Stimulated activated naive CD8-positive, alpha-beta T cell treated with anti-CD3 and anti-CD28 coated beads, Interleukin-15, Interleukin-2, amounts not matched to agents 100 ng/mL and 50 ng/mL, for 24 hours (primary cell): ENCODE results near the gene MLXIP.
"Not testable (repeated sequence)": the region's sequence is repeated elsewhere in the genome, so short reads cannot be mapped to it uniquely, and the experiment has no call there.

Experiments
- H3K27ac Mint-ChIP-seq: one replicate; pipeline ENCODE4 v1.8.0; 2021; ENCODE audit warnings: mild to moderate bottlenecking, mixed read lengths
- H3K27me3 Mint-ChIP-seq: one replicate; pipeline ENCODE4 v1.8.0; 2021; ENCODE audit warnings: mixed read lengths
- H3K36me3 Mint-ChIP-seq: one replicate; pipeline ENCODE4 v1.8.0; 2021; ENCODE audit warnings: low read depth, mixed read lengths
- H3K4me1 Mint-ChIP-seq: one replicate; pipeline ENCODE4 v1.8.0; 2021; ENCODE audit warnings: low read depth, mixed read lengths
- H3K4me3 Mint-ChIP-seq: one replicate; pipeline ENCODE4 v1.8.0; 2021; ENCODE audit warnings: mild to moderate bottlenecking, mixed read lengths
- H3K9me3 Mint-ChIP-seq: one replicate; pipeline ENCODE4 v1.8.0; 2021; ENCODE audit warnings: mixed read lengths

The MLXIP gene, protein sequence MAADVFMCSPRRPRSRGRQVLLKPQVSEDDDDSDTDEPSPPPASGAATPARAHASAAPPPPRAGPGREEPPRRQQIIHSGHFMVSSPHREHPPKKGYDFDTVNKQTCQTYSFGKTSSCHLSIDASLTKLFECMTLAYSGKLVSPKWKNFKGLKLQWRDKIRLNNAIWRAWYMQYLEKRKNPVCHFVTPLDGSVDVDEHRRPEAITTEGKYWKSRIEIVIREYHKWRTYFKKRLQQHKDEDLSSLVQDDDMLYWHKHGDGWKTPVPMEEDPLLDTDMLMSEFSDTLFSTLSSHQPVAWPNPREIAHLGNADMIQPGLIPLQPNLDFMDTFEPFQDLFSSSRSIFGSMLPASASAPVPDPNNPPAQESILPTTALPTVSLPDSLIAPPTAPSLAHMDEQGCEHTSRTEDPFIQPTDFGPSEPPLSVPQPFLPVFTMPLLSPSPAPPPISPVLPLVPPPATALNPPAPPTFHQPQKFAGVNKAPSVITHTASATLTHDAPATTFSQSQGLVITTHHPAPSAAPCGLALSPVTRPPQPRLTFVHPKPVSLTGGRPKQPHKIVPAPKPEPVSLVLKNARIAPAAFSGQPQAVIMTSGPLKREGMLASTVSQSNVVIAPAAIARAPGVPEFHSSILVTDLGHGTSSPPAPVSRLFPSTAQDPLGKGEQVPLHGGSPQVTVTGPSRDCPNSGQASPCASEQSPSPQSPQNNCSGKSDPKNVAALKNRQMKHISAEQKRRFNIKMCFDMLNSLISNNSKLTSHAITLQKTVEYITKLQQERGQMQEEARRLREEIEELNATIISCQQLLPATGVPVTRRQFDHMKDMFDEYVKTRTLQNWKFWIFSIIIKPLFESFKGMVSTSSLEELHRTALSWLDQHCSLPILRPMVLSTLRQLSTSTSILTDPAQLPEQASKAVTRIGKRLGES

DNA sequence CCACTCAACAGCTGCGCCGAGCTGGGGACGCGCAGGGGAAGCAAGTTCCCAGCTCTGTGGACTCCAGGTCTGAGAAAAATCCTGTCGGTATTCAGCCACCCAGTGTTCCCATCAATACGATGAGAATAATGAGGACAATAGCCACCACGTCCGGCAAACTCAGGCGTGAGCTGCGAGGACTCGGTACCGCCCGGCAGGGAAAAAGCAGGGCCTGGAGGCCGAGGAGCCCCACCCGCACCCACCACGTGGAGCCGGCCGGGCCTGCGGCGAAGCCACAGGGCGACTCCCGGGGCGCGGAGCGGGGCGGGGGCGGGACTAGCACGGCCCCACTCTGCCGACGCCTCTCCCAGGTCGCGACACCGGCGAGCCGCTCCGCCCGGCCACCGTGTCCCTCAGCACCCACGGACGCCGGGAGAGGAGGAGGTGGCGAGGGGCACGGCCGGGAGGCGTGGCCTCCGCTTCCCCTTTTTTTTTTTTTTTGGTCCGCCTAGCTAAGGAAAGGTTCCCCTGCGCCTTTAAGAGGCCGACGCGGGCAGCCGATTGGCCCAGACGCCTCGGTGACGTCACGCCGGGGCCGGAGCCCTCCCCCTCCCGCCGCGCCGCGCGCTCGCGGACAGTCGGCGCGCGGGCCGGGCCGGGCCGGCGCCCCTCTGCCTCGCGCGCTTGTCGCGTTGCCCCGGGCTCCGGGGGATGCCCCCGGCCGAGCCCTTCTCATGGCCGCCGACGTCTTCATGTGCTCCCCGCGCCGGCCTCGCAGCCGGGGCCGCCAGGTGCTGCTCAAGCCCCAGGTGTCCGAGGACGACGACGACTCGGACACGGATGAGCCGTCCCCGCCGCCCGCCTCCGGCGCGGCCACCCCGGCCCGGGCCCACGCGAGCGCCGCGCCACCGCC is at the start of gene MLXIP:
TSS of gene MLXIP (plus strand) at position 616 of the 892 bp plus-strand sequence. CDS start at position 714, 98 bp downstream.
- H3K36me3 Mint-ChIP-seq = no peaks in the 10 kb centered on the region
- peak within 1 kb of the TSS; percentile 93 for H3K27ac Mint-ChIP-seq
- peak within 1 kb of the TSS; percentile 95 for H3K4me3 Mint-ChIP-seq
- H3K4me1 Mint-ChIP-seq = peaks cover 56% of the 10 kb centered on the region
- H3K27me3 Mint-ChIP-seq = no peaks in the 10 kb centered on the region
- H3K9me3 Mint-ChIP-seq = no peaks in the 10 kb centered on the region

DNA sequence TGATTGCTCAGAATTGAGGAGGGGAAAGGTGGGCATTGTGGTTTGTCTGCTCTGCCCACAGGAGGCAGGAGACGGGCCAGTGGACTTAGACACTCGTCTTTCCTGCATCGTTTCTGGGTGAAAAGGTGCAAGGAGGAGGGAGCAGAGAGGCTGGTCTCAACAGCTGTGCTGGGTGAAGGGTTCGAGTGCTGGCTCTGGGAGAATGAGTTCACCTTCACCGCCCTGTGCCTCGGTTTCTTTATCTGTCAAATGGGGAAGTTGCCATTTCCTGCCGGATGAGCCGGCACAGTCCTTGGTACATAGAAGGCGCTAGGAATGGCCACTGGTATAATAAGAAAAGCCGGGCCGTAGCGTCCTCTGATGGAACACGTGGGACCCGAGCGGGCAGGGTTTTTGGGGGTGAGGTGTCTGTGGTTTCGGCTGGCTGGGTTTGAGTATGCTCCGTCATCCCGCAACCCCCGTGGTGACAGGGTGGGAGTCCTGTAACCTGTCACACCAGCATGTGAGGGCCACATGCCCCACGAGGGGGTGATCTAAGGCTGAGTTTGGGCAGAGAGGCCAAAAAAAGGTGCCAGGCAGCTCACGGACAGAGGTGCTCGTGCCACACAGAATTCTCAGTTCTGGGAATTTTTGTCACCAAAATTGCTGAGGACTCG is 49.5 kb upstream of the MLXIP start:
- Mint-ChIP-seq H3K27me3 (peaks cover 4% of the 10 kb centered on the region), H3K27ac (no peak overlapping the region), H3K9me3 (no peaks in the 10 kb centered on the region), H3K36me3 (no peaks in the 10 kb centered on the region), H3K4me3 (no peak overlapping the region), H3K4me1 (peaks cover 20% of the 10 kb centered on the region)

DNA sequence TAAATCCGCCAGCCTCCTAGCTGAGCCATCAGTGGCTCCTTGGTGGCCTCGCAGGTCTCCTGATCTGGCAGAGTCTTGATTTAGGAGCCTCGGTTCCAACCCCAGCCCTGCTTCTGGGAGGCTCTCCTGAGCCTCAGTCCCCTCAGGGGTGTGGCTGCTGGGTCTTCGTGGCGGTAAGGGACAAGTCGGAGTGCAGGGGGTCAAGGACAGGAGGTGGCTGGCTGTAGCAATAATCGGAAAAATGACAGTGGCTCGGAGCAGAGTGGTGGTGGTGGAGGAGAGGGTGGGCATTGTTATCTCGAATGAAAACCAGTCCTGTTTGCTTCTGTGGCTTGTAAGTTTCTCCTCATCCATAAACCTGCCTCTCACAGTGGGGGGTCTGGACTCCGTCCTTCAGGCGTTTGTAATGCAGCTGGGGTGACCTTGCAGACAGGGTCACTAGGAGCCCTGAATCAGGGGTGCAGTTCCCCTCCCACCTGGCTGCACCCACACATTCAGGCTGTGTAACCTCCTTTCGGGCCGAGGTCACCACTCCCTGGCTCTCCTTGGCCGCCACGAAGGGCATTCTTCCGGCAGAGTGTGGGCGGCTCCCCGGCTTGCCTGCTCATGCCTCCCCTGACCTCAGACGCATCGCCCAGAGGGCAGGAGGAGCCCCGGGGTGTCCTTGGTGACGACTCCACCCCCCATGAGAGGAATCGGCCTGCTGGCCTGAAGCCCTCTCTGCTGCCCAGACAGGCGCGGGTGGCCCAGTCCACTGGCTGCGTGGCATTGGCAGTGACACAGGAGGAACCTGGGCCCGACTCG is 48.7 kb upstream of the MLXIP start:
- H3K27ac Mint-ChIP-seq = no peak overlapping the region
- H3K36me3 Mint-ChIP-seq = no peaks in the 10 kb centered on the region
- no peaks in the 10 kb centered on the region for H3K9me3 Mint-ChIP-seq
- H3K4me1 Mint-ChIP-seq = peaks cover 15% of the 10 kb centered on the region
- peaks cover 4% of the 10 kb centered on the region for H3K27me3 Mint-ChIP-seq
- no peak overlapping the region for H3K4me3 Mint-ChIP-seq

DNA sequence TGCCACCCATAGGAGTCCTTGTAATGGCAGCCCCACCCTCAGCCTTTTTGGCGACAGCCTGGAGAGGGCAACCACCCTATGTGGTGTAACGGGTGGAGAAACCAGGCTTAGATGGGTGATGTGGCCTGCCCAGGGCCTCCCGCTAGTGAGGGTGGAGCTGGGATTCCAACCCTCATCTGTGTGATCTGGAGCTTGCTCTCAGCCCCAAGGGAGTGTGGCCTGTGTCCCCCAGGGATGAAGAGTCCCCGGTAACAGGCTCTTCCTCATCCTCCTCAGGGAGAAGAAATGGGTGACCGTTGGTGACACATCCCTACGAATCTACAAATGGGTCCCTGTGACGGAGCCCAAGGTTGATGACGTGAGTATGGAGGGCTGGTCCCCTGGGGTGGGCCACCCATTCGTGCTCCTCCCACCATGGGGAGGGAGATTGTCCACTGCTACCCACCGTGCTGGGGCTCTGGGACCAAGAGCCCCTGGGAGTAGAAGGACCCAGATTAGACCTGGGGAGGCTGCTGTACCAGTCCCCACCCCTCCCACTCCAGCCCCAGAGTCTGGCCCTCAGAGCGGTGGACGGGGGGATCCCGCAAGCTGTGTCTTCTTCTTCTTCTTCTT is 48.0 kb upstream of the MLXIP start:
- peaks cover 15% of the 10 kb centered on the region for H3K4me1 Mint-ChIP-seq
- H3K9me3 Mint-ChIP-seq = no peaks in the 10 kb centered on the region
- H3K36me3 Mint-ChIP-seq = no peaks in the 10 kb centered on the region
- H3K27ac Mint-ChIP-seq = no peak overlapping the region
- peaks cover 4% of the 10 kb centered on the region for H3K27me3 Mint-ChIP-seq
- H3K4me3 Mint-ChIP-seq = no peak overlapping the region

DNA sequence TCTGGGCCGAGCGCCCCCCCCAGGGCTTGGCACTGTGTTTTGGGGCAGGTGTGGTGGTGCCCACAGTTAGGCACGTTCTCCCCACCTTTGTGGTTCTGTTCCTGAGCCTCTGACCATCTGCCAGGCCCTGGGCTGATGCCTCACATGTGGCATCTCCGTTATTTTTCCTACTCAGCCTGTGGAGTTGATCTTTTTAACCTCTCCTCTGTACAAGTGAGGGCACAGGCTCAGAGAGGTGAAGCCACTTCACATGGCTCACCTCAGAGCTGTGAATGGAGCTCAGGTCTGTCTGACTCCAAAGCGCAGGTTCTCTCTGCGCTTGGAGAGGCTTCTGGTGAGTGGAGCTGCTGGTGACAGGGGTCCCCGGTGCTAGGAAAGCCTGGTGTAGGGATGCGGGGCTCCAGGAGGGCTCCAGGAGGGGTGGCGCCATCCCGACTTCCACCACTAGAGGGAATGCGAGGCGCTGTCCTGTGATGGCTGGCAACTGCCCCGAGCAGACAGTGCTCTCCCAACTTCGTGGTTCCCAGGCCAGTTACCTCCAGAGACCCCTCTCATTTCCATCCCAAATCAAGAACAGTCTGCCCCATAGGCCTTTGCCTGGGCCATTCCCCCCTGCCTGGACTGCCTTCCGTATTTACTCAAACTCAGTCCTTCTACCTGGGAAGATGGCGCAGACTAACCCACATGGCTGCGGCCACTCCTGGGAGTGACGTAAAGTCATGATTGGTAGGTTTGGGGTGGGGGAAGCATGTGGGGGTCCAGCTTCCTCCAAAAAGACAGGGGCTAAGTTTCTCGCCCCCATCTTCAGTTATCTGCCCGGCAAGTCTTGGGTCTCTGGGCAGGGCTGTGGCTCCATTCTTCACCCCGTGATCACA is 47.0 kb upstream of the MLXIP start:
- Mint-ChIP-seq H3K27me3 (peaks cover 4% of the 10 kb centered on the region), H3K4me3 (no peak overlapping the region), H3K9me3 (no peaks in the 10 kb centered on the region), H3K4me1 (peaks cover 15% of the 10 kb centered on the region), H3K27ac (no peak overlapping the region), H3K36me3 (peaks cover 6% of the 10 kb centered on the region)

DNA sequence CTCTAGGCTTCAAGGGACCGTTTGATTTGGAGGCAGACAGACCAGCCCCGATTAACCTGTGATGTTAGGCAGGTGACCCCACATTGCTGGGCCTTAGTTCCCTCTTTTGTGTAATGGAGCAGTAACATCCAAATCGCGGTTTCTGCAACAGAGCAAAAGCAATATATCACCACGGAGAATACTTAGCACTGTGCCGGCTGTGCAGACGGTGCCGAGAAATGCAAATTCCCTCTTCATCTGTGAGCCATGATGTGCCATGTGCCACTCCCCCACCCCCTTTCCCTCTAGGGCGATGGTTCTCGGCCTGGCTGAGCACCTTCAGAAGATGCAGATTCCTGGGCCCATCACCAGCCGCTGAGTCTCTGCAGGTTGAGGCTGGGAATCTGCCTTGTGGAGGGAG is 46.0 kb upstream of the MLXIP start:
- Mint-ChIP-seq H3K4me3 (no peak overlapping the region), H3K36me3 (peaks cover 6% of the 10 kb centered on the region), H3K27ac (no peak overlapping the region), H3K27me3 (peaks cover 4% of the 10 kb centered on the region), H3K4me1 (peaks cover 15% of the 10 kb centered on the region), H3K9me3 (no peaks in the 10 kb centered on the region)

DNA sequence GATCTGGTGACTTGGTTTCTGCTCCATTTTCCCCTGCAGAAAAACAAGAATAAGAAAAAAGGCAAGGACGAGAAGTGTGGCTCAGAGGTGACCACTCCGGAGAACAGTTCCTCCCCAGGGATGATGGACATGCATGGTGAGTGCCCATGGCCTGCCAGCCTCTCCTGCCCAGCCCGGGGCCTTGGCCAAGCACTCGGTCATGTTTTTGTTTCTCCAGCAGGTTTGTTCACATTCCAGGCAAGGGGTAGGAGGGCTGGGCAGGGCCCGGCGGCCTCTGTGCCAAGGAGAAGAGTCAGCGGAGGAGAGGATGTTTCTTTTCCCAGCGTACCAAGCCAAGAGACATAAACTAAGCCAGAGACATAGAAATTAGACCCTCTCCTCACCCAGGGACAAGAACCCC is 43.3 kb upstream of the MLXIP start:
- Mint-ChIP-seq H3K4me3 (no peak overlapping the region), H3K27ac (no peak overlapping the region), H3K9me3 (no peaks in the 10 kb centered on the region), H3K27me3 (no peaks in the 10 kb centered on the region), H3K4me1 (no peaks in the 10 kb centered on the region), H3K36me3 (peaks cover 6% of the 10 kb centered on the region)

DNA sequence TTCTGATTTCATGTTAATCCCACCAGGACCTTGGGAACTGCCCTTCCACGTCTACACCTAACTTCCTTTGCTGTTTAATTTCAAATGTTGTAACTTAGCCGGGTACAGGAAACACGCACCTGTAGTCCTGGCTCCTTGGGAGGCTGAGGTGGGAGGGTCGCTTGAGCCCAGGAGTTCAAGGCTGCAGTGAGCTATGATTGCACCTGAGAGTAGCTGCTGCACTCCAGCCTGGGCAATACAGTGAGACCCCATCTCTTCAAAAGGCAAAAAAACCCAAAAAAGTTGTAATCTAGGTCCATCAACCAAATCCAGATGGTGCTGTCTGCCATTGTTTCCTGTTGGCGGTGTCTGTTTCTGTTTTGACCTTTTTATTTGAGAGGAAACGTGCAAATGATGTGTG is 42.4 kb upstream of the MLXIP start:
- H3K36me3 Mint-ChIP-seq = peaks cover 6% of the 10 kb centered on the region
- no peaks in the 10 kb centered on the region for H3K9me3 Mint-ChIP-seq
- no peak overlapping the region for H3K27ac Mint-ChIP-seq
- no peaks in the 10 kb centered on the region for H3K27me3 Mint-ChIP-seq
- H3K4me3 Mint-ChIP-seq = no peak overlapping the region
- no peaks in the 10 kb centered on the region for H3K4me1 Mint-ChIP-seq

DNA sequence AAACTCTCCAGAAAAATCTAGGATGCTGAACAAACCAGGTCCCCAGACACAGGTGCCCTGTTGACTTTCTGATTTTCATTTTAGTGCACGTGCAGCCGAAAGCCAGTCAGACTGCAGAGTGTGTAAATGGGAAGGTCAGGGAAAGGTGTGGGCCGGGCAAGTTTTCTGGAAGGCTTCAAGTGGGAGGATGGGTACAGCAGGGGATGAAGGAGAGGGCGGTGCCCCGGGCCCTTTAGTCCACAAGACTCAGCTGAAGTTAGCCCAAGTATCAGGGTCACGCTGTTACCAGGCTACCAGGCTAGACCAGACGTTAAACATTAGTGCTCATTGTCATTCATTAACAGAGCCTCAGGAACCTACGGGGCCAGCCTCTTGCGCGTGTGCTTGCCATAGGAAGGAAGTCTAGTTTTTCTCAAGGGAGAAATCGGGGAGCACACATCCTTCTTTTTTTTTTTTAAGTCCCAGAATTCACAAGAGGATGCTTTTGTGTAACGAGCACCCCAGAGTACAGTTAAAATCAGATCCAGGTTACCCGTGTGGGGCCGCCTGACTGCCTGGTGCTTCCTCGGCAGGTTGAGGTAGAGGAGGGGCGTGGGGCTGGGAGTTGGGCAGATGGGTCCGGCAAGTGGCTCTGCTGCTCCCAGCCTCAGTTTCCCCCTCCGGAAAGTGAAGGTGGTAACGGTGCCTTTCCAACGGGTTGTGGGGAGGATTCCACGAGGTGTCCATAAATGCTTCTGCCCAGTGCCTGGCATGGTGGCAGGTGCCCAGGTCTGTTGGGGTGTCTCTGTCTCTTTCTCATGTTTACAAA is 37.8 kb upstream of the MLXIP start:
- no peaks in the 10 kb centered on the region for H3K4me1 Mint-ChIP-seq
- H3K9me3 Mint-ChIP-seq = no peaks in the 10 kb centered on the region
- H3K27me3 Mint-ChIP-seq = no peaks in the 10 kb centered on the region
- H3K4me3 Mint-ChIP-seq = no peak overlapping the region
- no peak overlapping the region for H3K27ac Mint-ChIP-seq
- peaks cover 10% of the 10 kb centered on the region for H3K36me3 Mint-ChIP-seq

DNA sequence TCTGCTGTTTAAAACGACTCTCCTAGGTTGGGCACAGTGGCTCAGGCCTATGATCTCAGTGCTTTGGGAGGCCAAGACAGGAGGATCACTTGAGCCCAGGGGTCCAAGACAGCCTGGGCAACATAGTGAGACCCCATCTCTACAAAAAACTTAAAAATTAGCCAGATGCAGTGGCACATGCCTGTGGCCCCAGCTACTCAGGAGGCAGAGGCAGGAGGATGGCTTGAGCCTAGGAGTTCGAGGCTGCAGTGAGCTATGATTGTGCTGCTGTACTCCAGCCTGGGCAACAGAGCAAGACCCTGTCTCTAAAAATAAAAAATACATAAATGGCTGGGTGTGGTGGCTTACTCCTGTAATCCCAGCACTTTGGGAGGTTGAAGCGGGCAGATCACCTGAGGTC is 37.1 kb upstream of the MLXIP start:
- not testable (repeated sequence) for H3K36me3 Mint-ChIP-seq, H3K4me1 Mint-ChIP-seq, H3K27me3 Mint-ChIP-seq, H3K27ac Mint-ChIP-seq, H3K4me3 Mint-ChIP-seq, H3K9me3 Mint-ChIP-seq

DNA sequence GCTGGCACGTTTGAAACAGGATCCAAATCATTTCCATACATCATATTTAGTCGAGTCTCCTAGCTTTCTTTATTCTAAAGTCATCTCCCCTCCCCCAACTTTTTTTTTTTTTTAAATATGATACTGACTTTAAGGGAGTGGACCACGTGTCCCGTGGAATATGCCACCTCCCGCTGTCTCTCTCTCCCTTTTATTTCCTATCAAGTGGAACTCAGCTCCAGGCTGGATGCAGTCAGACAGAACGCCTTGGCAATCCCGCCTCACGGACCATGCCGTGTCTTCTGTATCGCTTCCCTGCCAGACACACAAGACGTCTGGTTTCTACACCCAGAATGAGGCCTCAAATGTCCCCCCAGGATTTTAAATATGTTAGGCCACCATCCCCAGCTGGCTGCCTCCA is 35.6 kb upstream of the MLXIP start:
- H3K4me1 Mint-ChIP-seq = no peaks in the 10 kb centered on the region
- no peaks in the 10 kb centered on the region for H3K9me3 Mint-ChIP-seq
- H3K27me3 Mint-ChIP-seq = no peaks in the 10 kb centered on the region
- H3K36me3 Mint-ChIP-seq = peaks cover 4% of the 10 kb centered on the region
- no peak overlapping the region for H3K27ac Mint-ChIP-seq
- no peak overlapping the region for H3K4me3 Mint-ChIP-seq

DNA sequence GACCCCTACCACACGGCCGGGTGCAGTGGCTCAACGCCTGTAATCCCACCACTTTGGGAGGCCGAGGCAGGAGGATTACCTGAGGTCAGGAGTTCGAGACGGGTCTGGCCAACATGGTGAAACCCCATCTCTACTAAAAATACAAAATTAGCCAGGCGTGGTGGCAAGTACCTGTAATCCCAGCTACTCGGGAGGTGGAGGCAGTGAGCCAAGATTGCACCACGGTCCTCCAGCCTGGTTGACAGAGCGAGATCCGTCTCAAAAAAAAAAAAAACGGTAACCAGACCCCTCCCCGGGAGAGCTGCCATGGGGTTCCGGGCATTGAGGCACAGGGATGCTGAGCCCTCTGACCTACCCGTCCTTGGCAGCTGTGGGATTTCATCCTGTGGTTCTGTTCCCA is 35.1 kb upstream of the MLXIP start:
- no peaks in the 10 kb centered on the region for H3K4me1 Mint-ChIP-seq
- H3K27me3 Mint-ChIP-seq = no peaks in the 10 kb centered on the region
- peaks cover 4% of the 10 kb centered on the region for H3K36me3 Mint-ChIP-seq
- H3K9me3 Mint-ChIP-seq = no peaks in the 10 kb centered on the region
- no peak overlapping the region for H3K27ac Mint-ChIP-seq
- no peak overlapping the region for H3K4me3 Mint-ChIP-seq
